ENCODE results near the gene ADAT2.

Gene ADAT2

DNA sequence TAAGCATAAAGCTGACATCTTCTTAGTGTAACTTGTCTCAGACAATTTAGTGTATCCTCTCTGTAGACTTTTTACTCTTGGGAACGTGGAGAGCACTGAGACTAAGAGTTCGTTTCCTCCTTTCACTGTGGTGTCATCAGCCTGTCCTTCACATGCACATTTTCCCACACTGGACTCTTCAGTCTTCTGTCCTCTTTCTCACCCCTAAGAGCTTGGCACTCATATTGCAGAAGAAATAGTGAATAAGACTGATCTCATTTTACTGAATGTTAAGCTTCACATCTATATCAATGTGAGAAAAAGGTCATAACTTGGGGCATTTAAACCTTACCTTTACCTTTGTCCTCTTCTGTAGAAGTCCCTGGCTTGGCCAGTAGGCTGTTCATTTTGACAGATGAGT, 35.5 kb upstream of the ADAT2 start:
- Histone ChIP-seq H3K36me3 (ENCODE audit: low read length) (no peaks in the 10 kb centered on the region), H3F3A (ENCODE audit: insufficient read depth) (no peaks in the 10 kb centered on the region), H3K4me3 (ENCODE audit: insufficient read depth, low read length, poor library complexity, severe bottlenecking) (no peak overlapping the region), H3K79me2 (ENCODE audit: insufficient read depth, low read length) (no peaks in the 10 kb centered on the region), H3K27me3 (ENCODE audit: low read length) (no peaks in the 10 kb centered on the region), H4K20me1 (ENCODE audit: low read depth, low read length) (no peaks in the 10 kb centered on the region), H3K27ac (ENCODE audit: low read depth, low read length) (no peak overlapping the region), H3K9ac (ENCODE audit: low read length) (no peak overlapping the region), H3K9me2 (replicated peaks; ENCODE audit: insufficient read depth, low read length) (no peaks in the 10 kb centered on the region), H3K4me2 (ENCODE audit: low read depth, low read length, poor library complexity, severe bottlenecking) (no peak overlapping the region), H2AFZ (ENCODE audit: low read depth, low read length, severe bottlenecking) (no peak overlapping the region), H3K9me3 (ENCODE audit: insufficient read depth, low read length) (no peaks in the 10 kb centered on the region)
- TF ChIP-seq, protein P1, sequence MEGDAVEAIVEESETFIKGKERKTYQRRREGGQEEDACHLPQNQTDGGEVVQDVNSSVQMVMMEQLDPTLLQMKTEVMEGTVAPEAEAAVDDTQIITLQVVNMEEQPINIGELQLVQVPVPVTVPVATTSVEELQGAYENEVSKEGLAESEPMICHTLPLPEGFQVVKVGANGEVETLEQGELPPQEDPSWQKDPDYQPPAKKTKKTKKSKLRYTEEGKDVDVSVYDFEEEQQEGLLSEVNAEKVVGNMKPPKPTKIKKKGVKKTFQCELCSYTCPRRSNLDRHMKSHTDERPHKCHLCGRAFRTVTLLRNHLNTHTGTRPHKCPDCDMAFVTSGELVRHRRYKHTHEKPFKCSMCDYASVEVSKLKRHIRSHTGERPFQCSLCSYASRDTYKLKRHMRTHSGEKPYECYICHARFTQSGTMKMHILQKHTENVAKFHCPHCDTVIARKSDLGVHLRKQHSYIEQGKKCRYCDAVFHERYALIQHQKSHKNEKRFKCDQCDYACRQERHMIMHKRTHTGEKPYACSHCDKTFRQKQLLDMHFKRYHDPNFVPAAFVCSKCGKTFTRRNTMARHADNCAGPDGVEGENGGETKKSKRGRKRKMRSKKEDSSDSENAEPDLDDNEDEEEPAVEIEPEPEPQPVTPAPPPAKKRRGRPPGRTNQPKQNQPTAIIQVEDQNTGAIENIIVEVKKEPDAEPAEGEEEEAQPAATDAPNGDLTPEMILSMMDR (IDR thresholded peaks at IDR 0.05; ENCODE audit: insufficient read depth, low read length, poor library complexity, severe bottlenecking): no peak

DNA sequence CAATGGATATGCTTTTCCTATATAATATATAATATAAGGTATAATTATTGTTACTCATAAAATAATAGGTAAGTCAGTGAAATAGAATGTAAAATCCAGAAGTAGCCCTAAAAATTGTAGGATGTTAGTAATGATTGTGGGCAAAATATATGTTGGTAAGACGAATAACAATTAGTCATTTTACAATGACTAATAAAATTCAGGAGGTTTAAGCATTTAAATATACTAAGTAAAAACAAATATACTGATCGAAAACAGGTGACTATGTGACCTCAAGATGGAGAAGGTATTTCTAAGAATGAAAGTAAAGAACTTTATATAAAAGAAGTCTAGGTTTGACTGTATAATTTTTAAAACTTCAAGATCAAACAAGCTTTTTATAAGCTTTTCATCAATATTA, 32.1 kb upstream of the ADAT2 start:
- TF ChIP-seq, protein P1 (IDR thresholded peaks at IDR 0.05; ENCODE audit: insufficient read depth, low read length, poor library complexity, severe bottlenecking): no peak
- no peak for TF ChIP-seq EZH2phosphoT487 (conservative IDR thresholded peaks at IDR 0.05; ENCODE audit: low read length)
- H3K27me3 ChIP-seq (ENCODE audit: low read length): no peaks in the 10 kb centered on the region
- no peaks in the 10 kb centered on the region for H3K79me2 ChIP-seq (ENCODE audit: insufficient read depth, low read length)

DNA sequence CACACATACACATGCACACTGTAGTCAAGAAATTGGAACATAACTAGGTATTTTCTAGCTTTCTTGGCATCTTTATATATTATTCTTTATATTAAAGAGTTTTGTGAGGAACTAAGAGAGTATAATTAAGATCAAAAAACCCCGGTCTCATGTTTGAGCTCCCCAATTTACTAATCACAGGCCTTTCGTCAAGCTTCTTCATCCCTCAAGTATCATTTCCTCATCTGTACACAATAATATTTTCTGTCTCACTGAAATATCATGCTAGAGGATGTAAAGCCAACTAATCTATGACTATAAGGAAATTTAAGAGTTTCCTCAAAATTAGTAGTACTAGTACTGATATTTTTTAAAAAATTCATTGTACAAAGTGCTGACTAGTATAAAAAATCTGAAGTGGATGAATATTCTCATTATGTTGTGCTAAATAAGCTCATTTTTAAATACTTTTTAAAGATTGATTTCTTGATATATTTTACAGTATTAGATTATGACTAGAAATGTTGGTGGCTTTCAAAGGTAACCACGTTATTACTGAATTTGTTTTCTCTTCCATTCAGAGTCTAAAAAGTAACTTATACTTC, 28.1 kb upstream of the ADAT2 start:
- Histone ChIP-seq H4K20me1 (ENCODE audit: low read depth, low read length) (no peaks in the 10 kb centered on the region), H3F3A (ENCODE audit: insufficient read depth) (no peaks in the 10 kb centered on the region), H3K36me3 (ENCODE audit: low read length) (0 out of 2 replicates have a peak, but pooled peaks cover 6% of the 10 kb centered on the region), H3K9me3 (ENCODE audit: insufficient read depth, low read length) (no peaks in the 10 kb centered on the region), H2AFZ (ENCODE audit: low read depth, low read length, severe bottlenecking) (no peak overlapping the region), H3K27ac (ENCODE audit: low read depth, low read length) (no peak overlapping the region), H3K79me2 (ENCODE audit: insufficient read depth, low read length) (no peaks in the 10 kb centered on the region), H3K9ac (ENCODE audit: low read length) (no peak overlapping the region), H3K4me3 (ENCODE audit: insufficient read depth, low read length, poor library complexity, severe bottlenecking) (no peak overlapping the region), H3K4me2 (ENCODE audit: low read depth, low read length, poor library complexity, severe bottlenecking) (no peak overlapping the region), H3K27me3 (ENCODE audit: low read length) (no peaks in the 10 kb centered on the region), H3K9me2 (replicated peaks; ENCODE audit: insufficient read depth, low read length) (no peaks in the 10 kb centered on the region)
- TF ChIP-seq EZH2phosphoT487 (conservative IDR thresholded peaks at IDR 0.05; ENCODE audit: low read length): no peak
- TF ChIP-seq, protein P1 (IDR thresholded peaks at IDR 0.05; ENCODE audit: insufficient read depth, low read length, poor library complexity, severe bottlenecking): no peak

More for the DNA sequence above, 32.1 kb upstream of the ADAT2 start:
- Histone ChIP-seq H3K36me3 (ENCODE audit: low read length) (0 out of 2 replicates have a peak, but pooled peaks cover 2% of the 10 kb centered on the region), H3K4me3 (ENCODE audit: insufficient read depth, low read length, poor library complexity, severe bottlenecking) (no peak overlapping the region), H2AFZ (ENCODE audit: low read depth, low read length, severe bottlenecking) (no peak overlapping the region), H3F3A (ENCODE audit: insufficient read depth) (no peaks in the 10 kb centered on the region), H3K9ac (ENCODE audit: low read length) (no peak overlapping the region), H3K27ac (ENCODE audit: low read depth, low read length) (no peak overlapping the region), H3K4me2 (ENCODE audit: low read depth, low read length, poor library complexity, severe bottlenecking) (no peak overlapping the region), H3K9me2 (replicated peaks; ENCODE audit: insufficient read depth, low read length) (no peaks in the 10 kb centered on the region), H4K20me1 (ENCODE audit: low read depth, low read length) (no peaks in the 10 kb centered on the region), H3K9me3 (ENCODE audit: insufficient read depth, low read length) (no peaks in the 10 kb centered on the region)
